ENCODE measurements around the gene PAPLN.

The PAPLN gene

DNA sequence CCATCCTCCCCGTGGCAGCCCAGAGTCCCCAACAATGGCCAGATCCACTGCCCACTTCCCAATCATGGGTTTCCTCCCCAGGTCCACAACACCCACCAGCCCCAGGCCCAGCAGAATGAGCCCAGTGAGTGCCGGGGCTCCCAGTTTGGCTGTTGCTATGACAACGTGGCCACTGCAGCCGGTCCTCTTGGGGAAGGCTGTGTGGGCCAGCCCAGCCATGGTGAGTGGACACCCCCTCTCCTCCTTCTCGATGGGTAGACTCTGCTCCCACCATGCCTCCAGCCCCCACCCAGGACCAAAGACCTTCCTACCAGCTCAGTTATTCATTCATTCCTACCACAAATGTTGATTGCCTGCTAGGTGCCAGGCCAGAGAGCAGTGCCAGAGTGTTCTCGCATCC is 23.8 kb downstream of the PAPLN start:
- no peak for DNase-seq (ENCODE audit: low read depth)

GRCh38 chr14:73261520-73262426 is 24.5 kb downstream of the PAPLN start:
- DNase-seq (ENCODE audit: low read depth): no peak

DNA sequence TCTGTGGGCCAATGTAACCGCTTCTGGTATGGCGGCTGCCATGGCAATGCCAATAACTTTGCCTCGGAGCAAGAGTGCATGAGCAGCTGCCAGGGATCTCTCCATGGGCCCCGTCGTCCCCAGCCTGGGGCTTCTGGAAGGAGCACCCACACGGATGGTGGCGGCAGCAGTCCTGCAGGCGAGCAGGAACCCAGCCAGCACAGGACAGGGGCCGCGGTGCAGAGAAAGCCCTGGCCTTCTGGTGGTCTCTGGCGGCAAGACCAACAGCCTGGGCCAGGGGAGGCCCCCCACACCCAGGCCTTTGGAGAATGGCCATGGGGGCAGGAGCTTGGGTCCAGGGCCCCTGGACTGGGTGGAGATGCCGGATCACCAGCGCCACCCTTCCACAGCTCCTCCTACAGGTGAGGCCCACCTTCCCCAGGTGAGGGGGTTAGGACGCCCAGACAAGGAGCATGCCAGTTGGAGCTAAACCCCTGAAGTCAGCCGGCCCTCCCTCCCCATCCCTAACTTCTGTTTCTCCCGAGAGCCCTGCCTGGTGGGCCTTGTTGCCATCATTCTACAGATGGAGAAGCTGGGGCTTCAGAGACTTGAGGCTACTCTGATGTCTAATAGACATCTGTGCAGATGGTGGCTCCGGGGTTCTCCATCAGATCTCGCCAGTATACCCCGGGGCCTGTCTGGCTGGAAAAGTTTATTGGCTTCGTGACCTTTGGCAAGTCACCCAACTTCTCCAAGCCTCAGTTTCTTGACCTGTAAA is 25.3 kb downstream of the PAPLN start:
- no peak for DNase-seq (ENCODE audit: low read depth)

- no peak for DNase-seq (ENCODE audit: low read depth)
Observed at GRCh38 chr14:73263606-73264005, 26.3 kb downstream of the PAPLN start.

- no peak for DNase-seq (ENCODE audit: low read depth)
Observed at GRCh38 chr14:73264080-73264884, 27.0 kb downstream of the PAPLN start.

GRCh38 chr14:73264885-73265720 is 27.8 kb downstream of the PAPLN start:
- DNase-seq (ENCODE audit: low read depth): no peak

GRCh38 chr14:73265721-73266046 is 28.4 kb downstream of the PAPLN start:
- DNase-seq (ENCODE audit: low read depth): no peak

GRCh38 chr14:73266317-73266716 is 29.0 kb downstream of the PAPLN start:
- no peak for DNase-seq (ENCODE audit: low read depth)

- DNase-seq (ENCODE audit: low read depth): no peak
Observed at GRCh38 chr14:73267474-73267873, 30.2 kb downstream of the PAPLN start.

DNA sequence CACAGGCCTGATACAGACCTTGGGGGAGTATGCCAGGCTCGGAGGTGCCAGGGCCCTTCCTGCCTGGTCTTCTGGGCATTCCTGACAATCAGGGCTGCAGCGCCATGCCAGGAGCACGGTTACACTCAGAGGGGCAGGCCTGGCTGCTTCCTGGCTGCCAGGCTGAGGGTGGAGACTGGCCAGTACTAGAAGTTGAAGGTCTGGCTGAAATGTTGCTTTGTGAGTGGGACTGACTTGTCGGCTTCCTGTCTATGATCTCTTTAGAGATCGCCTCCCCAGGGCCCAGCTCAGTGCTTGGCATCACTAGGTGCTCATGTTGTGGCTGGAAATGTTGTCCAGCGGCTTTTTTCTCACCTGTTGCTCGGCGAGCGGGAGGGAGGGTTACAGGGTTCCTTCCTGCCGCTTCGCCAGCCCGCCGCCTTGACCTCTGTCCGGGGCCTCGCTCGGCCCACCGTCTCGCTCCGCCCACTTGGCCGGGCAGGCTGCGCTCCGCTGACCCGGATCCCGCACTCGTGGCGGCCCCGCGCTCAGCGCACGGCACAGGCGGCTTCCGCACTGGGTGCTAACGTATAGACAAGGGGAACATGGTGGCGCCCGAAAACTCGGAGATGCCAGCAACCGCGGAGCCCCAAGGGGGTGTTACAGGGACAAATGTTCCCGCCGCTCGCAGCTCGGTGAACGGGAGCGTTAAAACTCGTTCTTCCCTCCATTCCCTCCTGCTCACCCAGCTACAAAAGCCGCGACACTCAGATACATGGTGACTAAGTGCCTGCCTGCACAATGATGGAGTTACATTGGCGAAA is 32.6 kb downstream of the PAPLN start:
- DNase-seq (ENCODE audit: low read depth): no peak

- DNase-seq (ENCODE audit: low read depth): no peak
Observed at GRCh38 chr14:73272393-73272792, 35.1 kb downstream of the PAPLN start.

DNA sequence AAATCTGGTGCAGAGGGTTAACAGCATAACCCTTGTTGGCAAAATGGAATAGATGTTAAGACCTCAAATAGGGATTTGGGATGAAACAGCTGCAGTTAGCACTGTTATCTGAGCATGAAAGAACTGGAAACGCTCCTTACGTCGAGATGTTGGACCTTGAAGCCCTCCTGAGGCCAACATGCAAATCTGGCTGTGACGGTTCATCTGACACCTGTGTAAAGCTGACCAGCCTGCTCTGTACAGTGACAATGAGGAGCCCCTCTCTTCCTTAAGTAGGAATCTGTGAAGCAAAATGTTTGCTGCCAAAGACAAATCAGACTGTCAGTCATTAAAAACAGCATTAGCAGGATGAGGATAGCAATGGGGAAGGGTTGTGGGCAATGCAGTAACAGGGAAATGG is 36.5 kb downstream of the PAPLN start:
- DNase-seq (ENCODE audit: low read depth): no peak

DNA sequence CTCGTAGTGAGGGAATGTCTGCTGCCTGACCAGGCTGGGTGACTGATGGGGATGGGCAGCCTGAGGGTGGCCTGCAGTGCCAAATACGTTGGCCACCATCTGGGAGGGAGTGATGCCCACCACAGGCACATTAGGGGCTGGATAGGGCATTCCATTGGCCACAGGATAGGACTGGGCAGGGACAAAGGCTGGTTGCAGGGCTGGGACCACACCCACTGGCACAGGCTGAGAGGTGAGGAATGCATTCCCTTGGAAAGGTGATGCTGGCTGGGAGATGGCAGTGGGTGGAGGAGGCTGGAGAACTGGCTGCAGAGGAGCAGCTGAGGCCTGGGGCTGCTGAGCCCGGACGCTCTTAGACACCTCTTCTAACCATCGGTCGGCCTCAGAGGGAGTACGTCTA is 39.5 kb downstream of the PAPLN start:
- DNase-seq (ENCODE audit: low read depth): no peak

GRCh38 chr14:73277376-73277775 is 40.1 kb downstream of the PAPLN start:
- DNase-seq (ENCODE audit: low read depth): no peak

DNA sequence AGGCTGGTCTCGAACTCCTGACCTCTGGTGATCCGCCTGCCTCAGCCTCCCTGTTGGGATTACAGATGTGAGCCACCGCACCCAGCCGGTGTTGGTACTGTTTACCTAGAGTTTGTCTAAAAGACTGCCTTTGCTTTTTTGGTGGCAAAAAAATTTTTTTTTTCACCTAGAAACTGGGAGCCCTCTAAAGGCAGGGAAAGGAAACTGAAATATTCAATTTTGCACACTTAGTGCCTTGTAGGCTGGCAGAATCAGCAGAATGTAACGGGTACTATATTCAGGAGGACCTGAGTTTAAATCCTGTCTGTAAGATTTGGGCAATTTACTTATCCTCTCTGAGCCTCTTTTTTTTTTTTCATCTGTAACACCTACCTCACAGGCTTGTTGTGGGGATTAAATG is 43.6 kb downstream of the PAPLN start:
- no peak for DNase-seq (ENCODE audit: low read depth)

- DNase-seq (ENCODE audit: low read depth): no peak
Observed at GRCh38 chr14:73283608-73284379, 46.5 kb downstream of the PAPLN start.

DNA sequence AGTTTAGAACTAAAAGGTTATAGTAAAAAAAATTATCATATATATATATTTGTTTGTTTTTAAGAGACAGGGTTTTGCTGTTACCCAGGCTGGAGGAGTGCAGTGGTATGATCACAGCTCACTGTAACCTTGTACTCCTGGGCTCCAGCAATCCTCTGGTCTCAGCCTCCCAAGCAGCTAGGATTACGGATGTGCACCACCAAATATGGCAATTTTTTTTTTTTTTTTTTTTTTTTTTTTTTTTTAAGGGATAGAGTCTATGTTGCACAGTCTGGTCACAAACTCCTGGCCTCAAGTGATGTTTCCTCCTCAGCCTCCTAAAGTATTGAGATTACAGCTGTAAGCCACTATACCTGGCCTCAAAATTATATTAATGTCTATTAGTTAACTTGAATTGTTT is 48.7 kb downstream of the PAPLN start:
- no peak for DNase-seq (ENCODE audit: low read depth)

DNA sequence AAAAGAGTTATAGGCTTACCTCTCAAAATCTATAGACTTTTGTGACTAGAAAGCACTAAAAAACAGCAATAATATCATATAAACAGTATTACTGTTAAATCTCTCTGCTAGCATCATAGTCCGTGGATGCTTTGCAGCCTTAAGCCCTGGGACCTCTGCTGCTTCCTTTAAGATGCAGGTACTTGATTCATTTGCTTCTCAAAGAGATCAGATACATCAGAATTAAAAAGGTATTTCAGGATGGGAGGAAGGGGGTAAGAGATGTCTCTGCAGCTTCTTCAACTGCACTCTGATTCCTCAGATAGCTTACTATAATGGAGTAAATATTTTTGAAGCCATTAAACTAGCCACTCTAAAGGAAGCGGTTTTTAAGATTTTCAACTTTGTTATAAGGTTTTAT is 49.3 kb downstream of the PAPLN start:
- no peak for DNase-seq (ENCODE audit: low read depth)

- DNase-seq (ENCODE audit: low read depth): no peak
Observed at GRCh38 chr14:73287071-73287470, 49.8 kb downstream of the PAPLN start.

- no peak for DNase-seq (ENCODE audit: low read depth)
Observed at GRCh38 chr14:73289308-73289707, 52.0 kb downstream of the PAPLN start.
